WERI-Rb-1 (cell line): ENCODE results near the gene PCNA.

Experiments used
- DNase-seq: peaks from one replicate; pipeline ENCODE4 v3.0.0-alpha.2; 2020
- H3K27ac ChIP-seq: fragments of 250-450 bp; sonication (Bioruptor Pico); 2 replicates; pipeline ENCODE4 v1.5.1; 2020; ENCODE audit warnings: mild to moderate bottlenecking, moderate library complexity
- H3K27me3 ChIP-seq: fragments of 250-450 bp; sonication (Bioruptor Pico); 2 replicates; pipeline ENCODE4 v1.5.1; 2021; ENCODE audit warnings: mild to moderate bottlenecking, low read depth, moderate library complexity; ENCODE audit not compliant: insufficient read depth, severe bottlenecking
- H3K36me3 ChIP-seq: fragments of 250-450 bp; sonication (Bioruptor Pico); 2 replicates; pipeline ENCODE4 v1.5.1; 2020; ENCODE audit warnings: mild to moderate bottlenecking, moderate library complexity
- H3K4me3 ChIP-seq: 2 replicates; pipeline ENCODE4 v1.5.1; 2011; ENCODE audit warnings: low read depth, mild to moderate bottlenecking, control low read depth, low read length
- H3K9me3 ChIP-seq: fragments of 250-450 bp; sonication (Bioruptor Pico); 2 replicates; pipeline ENCODE4 v1.5.1; 2021; ENCODE audit warnings: mild to moderate bottlenecking, moderate library complexity; ENCODE audit not compliant: severe bottlenecking
- CTCF ChIP-seq: IDR thresholded peaks from 2 replicates; pipeline ENCODE4 v1.5.1; 2011; ENCODE audit warnings: low read depth, mild to moderate bottlenecking, control low read depth, inconsistent platforms, low read length

The PCNA gene

DNA sequence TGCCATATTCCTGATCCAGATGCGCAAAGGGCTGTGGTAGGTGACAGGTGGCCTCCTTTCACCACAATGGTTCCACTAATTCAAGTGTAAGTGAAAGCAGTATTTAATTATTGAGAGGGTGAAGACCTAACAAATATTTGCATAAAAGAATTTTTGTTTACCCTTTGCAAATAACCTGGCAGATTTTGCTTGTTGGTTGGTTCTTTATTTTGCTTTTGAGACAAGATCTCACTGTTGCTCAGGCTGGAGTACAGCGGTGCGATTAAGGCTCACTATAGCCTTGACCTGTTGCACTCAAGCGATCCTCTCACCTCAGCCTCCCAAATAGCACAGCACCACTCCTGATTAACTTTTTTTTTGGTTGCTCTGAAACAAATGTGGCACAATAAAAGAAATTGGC lies 49.2 kb downstream of the PCNA start:
- Histone ChIP-seq H3K4me3 (no peak overlapping the region), H3K36me3 (no peaks in the 10 kb centered on the region), H3K9me3 (no peaks in the 10 kb centered on the region), H3K27me3 (no peaks in the 10 kb centered on the region), H3K27ac (no peak overlapping the region)
- no peak for DNase-seq
- no peak for TF ChIP-seq CTCF

DNA sequence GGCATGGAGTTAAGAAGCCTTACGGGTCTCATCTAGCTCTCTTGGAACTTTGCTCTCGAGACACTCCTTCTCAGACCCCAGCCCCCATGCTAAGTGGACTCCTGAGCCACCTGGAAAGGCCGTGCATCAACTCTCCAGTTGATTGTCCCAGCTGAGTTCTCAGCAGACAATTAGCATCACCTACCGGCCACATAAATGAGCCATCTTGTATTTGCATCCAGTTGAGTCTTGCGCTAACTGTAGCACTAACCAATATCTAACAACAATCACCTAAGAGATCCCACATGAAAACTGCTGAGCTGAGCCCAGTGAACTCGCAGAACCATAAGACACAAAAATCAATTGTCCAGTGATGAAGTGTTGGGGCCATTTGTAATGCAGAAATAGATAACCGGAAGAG lies 49.7 kb downstream of the PCNA start:
- Histone ChIP-seq H3K27me3 (no peaks in the 10 kb centered on the region), H3K27ac (no peak overlapping the region), H3K36me3 (no peaks in the 10 kb centered on the region), H3K9me3 (no peaks in the 10 kb centered on the region), H3K4me3 (no peak overlapping the region)
- TF ChIP-seq CTCF = no peak
- DNase-seq = no peak

DNA sequence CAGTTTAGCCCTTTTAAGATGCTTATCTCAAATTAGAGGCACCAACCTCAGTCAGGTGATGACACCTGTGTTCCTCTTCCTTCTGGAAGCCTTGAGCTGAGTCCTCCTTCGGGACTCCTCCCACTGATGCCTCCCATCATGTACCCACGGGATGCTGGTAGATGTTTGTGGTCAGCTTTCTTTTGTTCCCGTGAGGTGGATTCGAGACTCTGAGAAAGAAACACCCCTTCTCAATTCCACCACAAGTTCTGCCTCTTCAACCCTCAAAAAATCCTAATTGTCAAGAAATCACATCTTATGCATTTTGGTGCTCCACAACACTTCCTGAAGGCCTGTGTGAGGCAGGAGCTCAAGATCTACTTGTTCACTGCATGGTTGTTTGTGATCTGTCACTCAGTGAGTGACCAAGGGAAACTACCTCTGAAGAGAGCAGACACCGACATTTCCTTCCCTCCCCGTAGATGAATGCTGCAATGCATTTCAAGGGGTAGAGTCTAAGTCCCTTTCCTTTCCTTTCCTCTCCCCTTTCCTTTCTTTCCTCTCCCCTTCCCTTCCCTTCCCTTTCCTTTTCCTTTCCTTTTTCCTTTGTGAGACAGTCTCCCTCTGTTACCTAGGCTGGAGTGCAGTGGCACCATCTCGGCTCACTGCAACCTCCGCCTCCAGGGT lies 50.5 kb downstream of the PCNA start:
- DNase-seq = no peak
- H3K9me3 ChIP-seq = no peaks in the 10 kb centered on the region
- H3K27me3 ChIP-seq = no peaks in the 10 kb centered on the region
- H3K27ac ChIP-seq = no peak overlapping the region
- no peak overlapping the region for H3K4me3 ChIP-seq
- no peak for TF ChIP-seq CTCF
- H3K36me3 ChIP-seq = no peaks in the 10 kb centered on the region

DNA sequence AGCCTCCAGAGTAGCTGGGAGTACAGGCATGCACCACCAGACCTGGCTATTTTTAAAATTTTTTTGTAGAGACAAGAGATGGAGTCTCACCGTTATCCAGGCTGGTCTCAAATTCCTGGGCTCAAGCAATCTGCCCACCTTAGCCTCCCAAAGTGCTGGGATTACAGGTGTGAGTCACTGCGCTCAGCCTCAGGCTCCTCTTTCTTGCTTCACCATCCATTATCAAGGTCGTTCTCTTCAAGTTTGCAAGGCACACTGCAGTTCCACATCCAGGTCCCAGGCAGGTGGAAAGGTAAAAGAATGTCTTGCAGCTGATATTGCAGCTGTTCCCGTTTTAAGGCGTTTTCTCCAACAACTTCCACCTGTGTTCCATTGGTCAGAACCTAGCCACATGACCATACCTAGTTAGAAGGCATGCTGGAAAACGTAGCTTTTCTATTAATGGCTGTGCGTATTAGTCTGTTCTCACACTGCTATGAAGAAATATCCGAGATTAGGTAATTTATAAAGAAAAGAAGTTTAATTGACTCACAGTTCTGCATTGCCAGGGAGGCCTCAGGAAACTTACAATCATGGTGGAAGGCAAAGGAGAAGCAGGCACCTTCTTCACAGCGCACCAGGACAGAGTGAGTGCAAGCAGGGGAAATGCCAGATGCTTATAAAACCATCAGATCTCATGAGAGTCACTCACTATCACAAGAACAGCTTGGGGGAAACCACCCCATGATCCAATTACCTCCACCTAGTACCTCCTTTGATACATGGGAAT lies 51.7 kb downstream of the PCNA start:
- Histone ChIP-seq H3K27me3 (no peaks in the 10 kb centered on the region), H3K9me3 (no peaks in the 10 kb centered on the region), H3K27ac (no peak overlapping the region), H3K4me3 (no peak overlapping the region), H3K36me3 (no peaks in the 10 kb centered on the region)
- no peak for DNase-seq
- TF ChIP-seq CTCF = no peak

DNA sequence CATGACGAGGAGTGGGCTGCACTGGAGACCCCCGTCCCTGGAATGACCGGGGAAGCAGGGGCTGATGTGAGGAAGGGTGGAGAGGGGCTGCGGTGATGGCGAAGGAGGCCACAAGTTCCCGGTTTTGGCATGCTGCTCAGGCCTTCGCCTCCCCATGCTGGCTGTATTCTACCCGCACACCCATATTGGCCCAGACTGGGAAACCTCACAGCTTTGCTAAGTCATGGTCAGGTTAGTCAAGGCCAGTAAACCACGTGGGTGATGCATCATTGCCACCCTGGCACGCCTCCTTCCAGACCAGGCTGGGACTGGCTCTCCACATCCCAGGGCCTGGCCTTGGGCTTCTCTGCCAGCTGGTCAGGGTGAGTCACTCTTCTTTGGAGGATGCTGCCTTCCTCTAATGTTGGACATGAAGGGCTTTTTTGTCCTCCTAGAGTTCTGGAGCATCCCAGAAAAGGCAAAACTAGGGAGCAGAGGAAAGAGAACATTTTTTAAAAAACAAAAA lies 53.8 kb downstream of the PCNA start:
- no peak overlapping the region for H3K27ac ChIP-seq
- TF ChIP-seq CTCF = no peak
- H3K9me3 ChIP-seq = no peaks in the 10 kb centered on the region
- H3K27me3 ChIP-seq = no peaks in the 10 kb centered on the region
- H3K36me3 ChIP-seq = no peaks in the 10 kb centered on the region
- no peak for DNase-seq
- no peak overlapping the region for H3K4me3 ChIP-seq
